Neuronal stem cell (in vitro differentiated cells): Measurements from ENCODE around the gene PLAGL2.

Source experiments
- DNase-seq: peaks from one replicate; pipeline ENCODE4 v3.0.0-alpha.2; 2013; ENCODE audit warnings: low spot score
- H2AFZ ChIP-seq: one replicate; pipeline ENCODE4 v1.6.1; 2013; ENCODE audit warnings: mild to moderate bottlenecking, low read length, inconsistent platforms
- H2AK5ac ChIP-seq: 2 replicates; pipeline ENCODE4 v1.6.1; 2013; ENCODE audit warnings: low read depth, mild to moderate bottlenecking, inconsistent platforms, low read length, moderate library complexity, mixed read lengths
- H2BK120ac ChIP-seq: 2 replicates; pipeline ENCODE4 v1.6.1; 2013; ENCODE audit warnings: low read depth, mild to moderate bottlenecking, inconsistent platforms, low read length, moderate library complexity, mixed read lengths
- H2BK12ac ChIP-seq: one replicate; pipeline ENCODE4 v1.6.1; 2013; ENCODE audit warnings: low read length, inconsistent platforms
- H2BK15ac ChIP-seq: 2 replicates; pipeline ENCODE4 v1.6.1; 2013; ENCODE audit warnings: mild to moderate bottlenecking, low read length, inconsistent platforms, mixed read lengths
- H2BK5ac ChIP-seq: one replicate; pipeline ENCODE4 v1.6.1; 2013; ENCODE audit warnings: inconsistent platforms, mild to moderate bottlenecking, low read length, moderate library complexity
- H3K14ac ChIP-seq: one replicate; pipeline ENCODE4 v1.6.1; 2013; ENCODE audit warnings: low read length, inconsistent platforms
- H3K18ac ChIP-seq: 2 replicates; pipeline ENCODE4 v1.6.1; 2013; ENCODE audit warnings: low read length, inconsistent platforms
- H3K23ac ChIP-seq: 2 replicates; pipeline ENCODE4 v1.6.1; 2013; ENCODE audit warnings: low read depth, mild to moderate bottlenecking, mixed read lengths, low read length, inconsistent platforms; ENCODE audit not compliant: poor library complexity
- H3K27ac ChIP-seq: replicated peaks from 3 replicates; pipeline ENCODE4 v1.5.1; 2013; ENCODE audit warnings: low read length, inconsistent platforms
- H3K27me3 ChIP-seq, 3 experiments: 2 replicates each; pipeline ENCODE4 v1.6.1; 2013; ENCODE audit warnings: low read length in 3 of 3, mild to moderate bottlenecking in 2 of 3, inconsistent platforms in 1 of 3, low read depth in 1 of 3, mixed read lengths in 1 of 3, moderate library complexity in 1 of 3; ENCODE audit not compliant: control insufficient read depth in 3 of 3, insufficient read depth in 3 of 3
- H3K36me3 ChIP-seq, 2 donors: replicated peaks in 1 of 2; 2 replicates each; pipeline ENCODE4 v1.6.1; 2013; ENCODE audit warnings: low read length in 2 of 2; ENCODE audit not compliant: control insufficient read depth in 2 of 2, insufficient read depth in 2 of 2
- H3K4ac ChIP-seq: 2 replicates; pipeline ENCODE4 v1.6.1; 2013; ENCODE audit warnings: inconsistent platforms, mild to moderate bottlenecking, low read length, moderate library complexity
- H3K4me1 ChIP-seq, 2 donors: 1 replicate in 1 of 2; 2 replicates in 1 of 2; pipeline ENCODE4 v1.6.1; 2013; ENCODE audit warnings: low read length in 2 of 2, low read depth in 1 of 2; ENCODE audit not compliant: control insufficient read depth in 2 of 2, insufficient read depth in 1 of 2
- H3K4me2 ChIP-seq: one replicate; pipeline ENCODE4 v1.6.1; 2013; ENCODE audit warnings: mild to moderate bottlenecking, low read length, inconsistent platforms; ENCODE audit not compliant: insufficient read depth, poor library complexity, severe bottlenecking
- H3K4me3 ChIP-seq, 2 donors: 2 replicates each; pipeline ENCODE4 v1.5.1; 2013; ENCODE audit warnings: low read length in 2 of 2, mild to moderate bottlenecking in 2 of 2, inconsistent platforms in 1 of 2, moderate library complexity in 1 of 2
- H3K79me1 ChIP-seq: one replicate; pipeline ENCODE4 v1.6.1; 2013; ENCODE audit warnings: low read depth, mild to moderate bottlenecking, inconsistent platforms, low read length, moderate library complexity
- H3K9ac ChIP-seq: one replicate; pipeline ENCODE4 v1.6.1; 2013; ENCODE audit warnings: mild to moderate bottlenecking, low read depth, low read length, inconsistent platforms; ENCODE audit not compliant: poor library complexity
- H3K9me3 ChIP-seq, 2 donors: replicated peaks in 1 of 2; 2 replicates each; pipeline versions ENCODE3 to v1.6.1; 2013; ENCODE audit warnings: low read length in 2 of 2, mild to moderate bottlenecking in 2 of 2, inconsistent platforms in 1 of 2, low read depth in 1 of 2, mixed read lengths in 1 of 2, moderate library complexity in 1 of 2; ENCODE audit not compliant: control insufficient read depth in 2 of 2, insufficient read depth in 1 of 2
- H4K8ac ChIP-seq: one replicate; pipeline ENCODE4 v1.6.1; 2013; ENCODE audit warnings: low read depth, mild to moderate bottlenecking, inconsistent platforms, low read length, moderate library complexity
- H4K91ac ChIP-seq: one replicate; pipeline ENCODE4 v1.6.1; 2013; ENCODE audit warnings: low read length, low read depth, mild to moderate bottlenecking, inconsistent platforms; ENCODE audit not compliant: poor library complexity
- WGBS, 2 donors: extraction: QIAGEN DNeasy Blood & Tissue Kit; methylation state at CpG; one replicate each; pipeline ENCODE4 v1.1.7; 2013; ENCODE audit warnings: missing lambda C conversion rate in 2 of 2, mixed read lengths in 1 of 2; ENCODE audit not compliant: insufficient read length in 2 of 2, insufficient replicate concordance in 1 of 2; ENCODE audit errors: extremely low coverage in 2 of 2; 5-methylcytosine and 5-hydroxymethylcytosine counted together

Gene PLAGL2

DNA sequence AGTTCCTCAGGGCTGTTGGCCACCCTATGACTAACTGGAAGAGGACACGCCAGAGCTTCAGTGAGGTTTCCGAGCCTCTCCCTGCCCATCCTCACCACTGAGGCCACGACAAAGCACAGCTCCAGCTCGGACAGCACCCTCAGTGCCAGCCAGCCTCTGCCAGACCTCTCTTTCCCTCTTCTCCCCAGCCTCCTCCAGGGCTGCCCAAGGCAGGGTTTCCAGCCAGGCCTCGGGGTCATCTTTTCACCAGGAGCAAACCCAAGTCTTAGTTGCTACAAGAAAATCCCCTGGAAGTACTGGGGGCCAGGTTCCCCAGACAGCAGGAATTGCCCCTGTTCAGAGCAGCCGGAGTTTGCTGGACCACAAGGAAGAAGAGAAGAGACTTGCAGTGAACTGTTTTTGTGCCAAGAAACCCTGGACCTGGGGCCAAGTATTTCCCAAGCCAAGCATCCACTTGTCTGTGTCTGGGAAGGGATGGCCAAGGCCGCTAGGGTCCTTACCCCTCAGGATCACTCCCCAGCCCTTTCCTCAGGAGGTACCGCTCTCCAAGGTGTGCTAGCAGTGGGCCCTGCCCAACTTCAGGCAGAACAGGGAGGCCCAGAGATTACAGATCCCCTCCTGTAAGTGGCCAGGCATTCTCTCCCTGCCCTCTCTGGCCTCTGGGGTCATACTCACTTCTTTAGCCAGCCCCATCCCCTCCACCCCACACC lies 41.6 kb downstream of the PLAGL2 start:
- DNase-seq = no peak
- Histone ChIP-seq H3K9ac (no peak overlapping the region), H4K8ac (no peak overlapping the region), H3K79me1 (no peaks in the 10 kb centered on the region), H3K27me3 (no peaks in the 10 kb centered on the region), H3K23ac (no peak overlapping the region), H2BK5ac (no peak overlapping the region), H3K36me3 (peaks cover 31 to 63% of the 10 kb centered on the region in 2 donors), H3K27ac (no peak overlapping the region), H2BK15ac (no peak overlapping the region), H4K91ac (no peak overlapping the region), H2BK12ac (no peak overlapping the region), H3K4ac (no peak overlapping the region), H3K4me1 (peaks cover 5 to 9% of the 10 kb centered on the region in 2 donors), H3K4me2 (no peak overlapping the region), H3K18ac (no peak overlapping the region), H3K4me3 (no peak overlapping the region), H2AK5ac (no peak overlapping the region), H3K9me3 (no peaks in the 10 kb centered on the region), H2BK120ac (no peak overlapping the region), H2AFZ (no peak overlapping the region), H3K14ac (no peak overlapping the region)
- no CpG with 5 or more reads among the region's 8 CpGs for WGBS, 2 donors

DNA sequence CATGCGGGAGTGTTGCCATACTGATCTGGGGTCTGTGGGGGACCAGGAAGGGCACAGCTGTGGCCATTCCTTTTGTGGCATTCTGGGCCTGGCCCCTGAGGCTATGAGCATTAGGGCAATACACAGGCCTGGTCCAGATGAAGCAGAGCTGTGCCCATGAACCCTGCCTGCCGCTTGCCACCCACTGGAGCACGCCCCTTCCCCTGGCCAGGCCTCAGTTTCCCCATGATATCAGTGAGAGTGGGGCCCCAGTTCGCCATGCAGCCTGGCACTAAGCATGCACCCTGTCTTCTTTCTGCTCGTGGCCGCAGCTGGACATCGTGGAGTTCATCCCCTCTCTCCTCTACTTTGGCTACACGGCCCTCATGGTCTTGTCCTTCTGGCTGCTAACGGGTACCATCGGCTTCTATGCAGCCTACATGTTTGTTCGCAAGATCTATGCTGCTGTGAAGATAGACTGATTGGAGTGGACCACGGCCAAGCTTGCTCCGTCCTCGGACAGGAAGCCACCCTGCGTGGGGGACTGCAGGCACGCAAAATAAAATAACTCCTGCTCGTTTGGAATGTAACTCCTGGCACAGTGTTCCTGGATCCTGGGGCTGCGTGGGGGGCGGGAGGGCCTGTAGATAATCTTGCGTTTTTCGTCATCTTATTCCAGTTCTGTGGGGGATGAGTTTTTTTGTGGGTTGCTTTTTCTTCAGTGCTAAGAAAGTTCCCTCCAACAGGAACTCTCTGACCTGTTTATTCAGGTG lies 42.4 kb downstream of the PLAGL2 start:
- Histone ChIP-seq H3K18ac (no peak overlapping the region), H2BK15ac (no peak overlapping the region), H4K91ac (no peak overlapping the region), H3K4me3 (no peak overlapping the region), H3K9me3 (no peaks in the 10 kb centered on the region), H3K4me1 (peaks cover 5 to 9% of the 10 kb centered on the region in 2 donors), H3K36me3 (peaks cover 34 to 68% of the 10 kb centered on the region in 2 donors), H3K23ac (no peak overlapping the region), H3K79me1 (no peaks in the 10 kb centered on the region), H2AK5ac (no peak overlapping the region), H2BK12ac (no peak overlapping the region), H2BK5ac (no peak overlapping the region), H3K27ac (no peak overlapping the region), H4K8ac (no peak overlapping the region), H3K27me3 (no peaks in the 10 kb centered on the region), H3K14ac (no peak overlapping the region), H3K4ac (no peak overlapping the region), H3K4me2 (no peak overlapping the region), H3K9ac (no peak overlapping the region), H2AFZ (no peak overlapping the region), H2BK120ac (no peak overlapping the region)
- DNase-seq = no peak
- no CpG with 5 or more reads among the region's 21 CpGs for WGBS, 2 donors

DNA sequence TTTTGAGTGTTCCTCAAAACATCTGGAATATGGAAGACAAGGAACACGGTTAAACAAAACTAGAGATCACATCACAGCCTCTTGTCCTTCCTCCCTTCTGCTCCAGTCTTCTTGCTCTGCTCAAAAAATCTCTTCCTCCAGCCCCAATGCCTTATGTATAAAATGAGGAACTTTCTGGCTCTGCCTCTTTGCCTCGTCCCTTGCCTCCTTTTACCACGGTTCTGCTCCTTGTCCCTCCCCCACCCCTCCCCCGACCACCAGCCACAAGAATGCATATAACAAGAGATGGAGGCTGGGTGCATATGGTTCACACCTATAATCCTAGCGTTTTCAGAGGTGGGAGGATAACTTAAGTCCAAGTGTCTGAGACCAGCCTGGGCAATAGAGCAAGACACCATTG lies 43.6 kb downstream of the PLAGL2 start:
- no peak overlapping the region for H3K9ac ChIP-seq
- no peak overlapping the region for H4K91ac ChIP-seq
- no peaks in the 10 kb centered on the region for H3K79me1 ChIP-seq
- no peak overlapping the region for H3K4me3 ChIP-seq
- no peak overlapping the region for H2AK5ac ChIP-seq
- no peak overlapping the region for H3K4me2 ChIP-seq
- no peak overlapping the region for H3K14ac ChIP-seq
- H3K4me1 ChIP-seq = peaks cover 5 to 9% of the 10 kb centered on the region in 2 donors
- H2BK120ac ChIP-seq = no peak overlapping the region
- DNase-seq = no peak
- no peak overlapping the region for H3K27ac ChIP-seq
- no peak overlapping the region for H3K4ac ChIP-seq
- no peak overlapping the region for H2BK12ac ChIP-seq
- peaks cover 45 to 80% of the 10 kb centered on the region in 2 donors for H3K36me3 ChIP-seq
- no peak overlapping the region for H4K8ac ChIP-seq
- H3K27me3 ChIP-seq = no peaks in the 10 kb centered on the region
- H3K9me3 ChIP-seq = no peaks in the 10 kb centered on the region
- no peak overlapping the region for H3K23ac ChIP-seq
- no peak overlapping the region for H2AFZ ChIP-seq
- no peak overlapping the region for H2BK5ac ChIP-seq
- WGBS, 2 donors = no CpG with 5 or more reads among the region's 5 CpGs
- no peak overlapping the region for H3K18ac ChIP-seq
- no peak overlapping the region for H2BK15ac ChIP-seq

DNA sequence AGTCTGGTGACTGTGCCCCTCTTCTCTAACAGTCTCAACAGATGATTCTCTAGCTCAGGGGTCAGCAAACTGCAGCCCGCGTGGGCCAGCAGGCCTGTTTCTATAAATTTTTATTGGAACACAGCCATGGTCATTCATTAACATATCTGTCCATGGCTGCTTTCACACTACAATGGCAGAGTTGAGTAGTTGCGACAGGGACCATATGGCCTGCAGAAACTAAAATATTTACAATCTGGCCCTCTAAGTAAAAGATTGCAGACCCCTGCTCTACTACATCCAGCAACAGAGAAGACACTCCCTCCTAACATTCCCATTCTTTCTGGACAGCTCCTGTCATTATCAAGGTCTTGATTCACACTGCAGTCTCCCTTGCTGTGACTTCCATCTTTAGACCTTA lies 45.2 kb downstream of the PLAGL2 start:
- Histone ChIP-seq H2BK15ac (no peak overlapping the region), H3K4me3 (no peak overlapping the region), H2AFZ (no peak overlapping the region), H3K9ac (no peak overlapping the region), H3K79me1 (no peaks in the 10 kb centered on the region), H3K14ac (no peak overlapping the region), H2BK12ac (no peak overlapping the region), H3K36me3 (peaks cover 56 to 91% of the 10 kb centered on the region in 2 donors), H3K18ac (no peak overlapping the region), H3K4me1 (no peaks in the 10 kb centered on the region), H3K4ac (no peak overlapping the region), H4K8ac (no peak overlapping the region), H4K91ac (no peak overlapping the region), H3K9me3 (no peaks in the 10 kb centered on the region), H3K27me3 (no peaks in the 10 kb centered on the region), H3K4me2 (no peak overlapping the region), H2AK5ac (no peak overlapping the region), H2BK5ac (no peak overlapping the region), H3K23ac (no peak overlapping the region), H2BK120ac (no peak overlapping the region), H3K27ac (no peak overlapping the region)
- no peak for DNase-seq
- WGBS, 2 donors = no CpG with 5 or more reads among the region's 3 CpGs
